ENCODE data around the gene TOMM22. TPM values are rescaled to one million over a fixed set of nuclear protein-coding genes. Genes with fewer than 3 reads are reported as not detected.

TOMM22 gene
- total and polyA plus RNA-seq, 2 donors (not counting 3 experiments of a cell fraction or from before 2014, with no cell fraction given), result 62.3 to 98.8 TPM

DNA sequence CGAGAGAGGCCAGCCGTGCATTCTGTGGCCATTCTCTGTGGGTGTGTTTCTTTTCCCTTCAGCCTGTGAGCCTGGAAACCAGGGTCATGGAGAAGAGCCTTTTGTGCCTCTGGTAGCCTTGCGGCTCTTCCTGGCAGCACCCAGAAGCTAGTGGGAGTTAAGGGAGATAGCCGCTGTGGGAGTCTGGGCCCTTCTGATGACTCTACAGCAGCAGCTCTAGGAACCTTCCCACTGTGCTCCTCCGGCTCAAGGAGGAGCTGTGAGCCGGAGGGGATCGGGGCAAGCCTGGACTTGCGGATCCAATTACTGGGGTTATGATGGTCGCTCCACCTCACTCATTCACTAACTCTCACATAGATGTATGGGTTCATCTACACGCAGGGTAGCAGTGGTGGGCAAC is 34.5 kb downstream of the TOMM22 start:
- H3K4me1 ChIP-seq (ENCODE audit: control insufficient read depth, extremely low read depth, insufficient read depth, low read length), result peaks cover 10% of the 10 kb centered on the region
- no peaks in the 10 kb centered on the region for H3K9me3 ChIP-seq (replicated peaks; ENCODE audit: control insufficient read depth, insufficient read depth, low read length)
- DNase-seq (ENCODE audit: low read depth, low spot score), result no peak
- no peak for TF ChIP-seq JUN (IDR thresholded peaks at IDR 0.05; ENCODE audit: borderline replicate concordance, insufficient read depth, insufficient read length, low read depth)
- TF ChIP-seq GATA2 (IDR thresholded peaks at IDR 0.05; ENCODE audit: insufficient read depth, insufficient read length, low read depth, low read length), result no peak
- TF ChIP-seq POLR2AphosphoS5 (IDR thresholded peaks at IDR 0.05; ENCODE audit: insufficient read depth, low read depth, low read length), result no peak
- no peak for TF ChIP-seq MYC (IDR thresholded peaks at IDR 0.05; ENCODE audit: low read depth, low read length)
- TF ChIP-seq, protein P1, sequence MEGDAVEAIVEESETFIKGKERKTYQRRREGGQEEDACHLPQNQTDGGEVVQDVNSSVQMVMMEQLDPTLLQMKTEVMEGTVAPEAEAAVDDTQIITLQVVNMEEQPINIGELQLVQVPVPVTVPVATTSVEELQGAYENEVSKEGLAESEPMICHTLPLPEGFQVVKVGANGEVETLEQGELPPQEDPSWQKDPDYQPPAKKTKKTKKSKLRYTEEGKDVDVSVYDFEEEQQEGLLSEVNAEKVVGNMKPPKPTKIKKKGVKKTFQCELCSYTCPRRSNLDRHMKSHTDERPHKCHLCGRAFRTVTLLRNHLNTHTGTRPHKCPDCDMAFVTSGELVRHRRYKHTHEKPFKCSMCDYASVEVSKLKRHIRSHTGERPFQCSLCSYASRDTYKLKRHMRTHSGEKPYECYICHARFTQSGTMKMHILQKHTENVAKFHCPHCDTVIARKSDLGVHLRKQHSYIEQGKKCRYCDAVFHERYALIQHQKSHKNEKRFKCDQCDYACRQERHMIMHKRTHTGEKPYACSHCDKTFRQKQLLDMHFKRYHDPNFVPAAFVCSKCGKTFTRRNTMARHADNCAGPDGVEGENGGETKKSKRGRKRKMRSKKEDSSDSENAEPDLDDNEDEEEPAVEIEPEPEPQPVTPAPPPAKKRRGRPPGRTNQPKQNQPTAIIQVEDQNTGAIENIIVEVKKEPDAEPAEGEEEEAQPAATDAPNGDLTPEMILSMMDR (IDR thresholded peaks at IDR 0.05; ENCODE audit: extremely low read depth in 1 of 2, insufficient read depth in 1 of 2, low read depth in 1 of 2, low read length in 2 of 2), result no peak
- no peak for TF ChIP-seq POLR2A (IDR thresholded peaks at IDR 0.05; ENCODE audit: low read depth, low read length)
- no peak for TF ChIP-seq EZH2 (IDR thresholded peaks at IDR 0.05; ENCODE audit: borderline replicate concordance, low read depth, low read length, severe bottlenecking)
- no peak for TF ChIP-seq FOS (IDR thresholded peaks at IDR 0.05; ENCODE audit: borderline replicate concordance, insufficient read depth, low read length)
- TF ChIP-seq, protein P2, sequence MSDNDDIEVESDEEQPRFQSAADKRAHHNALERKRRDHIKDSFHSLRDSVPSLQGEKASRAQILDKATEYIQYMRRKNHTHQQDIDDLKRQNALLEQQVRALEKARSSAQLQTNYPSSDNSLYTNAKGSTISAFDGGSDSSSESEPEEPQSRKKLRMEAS (IDR thresholded peaks at IDR 0.05; ENCODE audit: insufficient read depth, insufficient read length), result no peak
- H4K20me1 ChIP-seq (replicated peaks; ENCODE audit: control insufficient read depth, extremely low read depth, insufficient read depth, low read length), result no peaks in the 10 kb centered on the region
- ChIA-PET POLR2A (no interaction called here), CTCF (interaction anchor here (1.1 to 2.5 kb wide), 2 partner anchors 9 to 17 kb away, joined by 3 to 12 read pairs; no protein-coding TSS in a partner anchor)
- H2AFZ ChIP-seq (ENCODE audit: low read depth, low read length), result no peak overlapping the region
- intact Hi-C loops (cut with micrococcal nuclease), result no loop called here
- no peak overlapping the region for H3K4me2 ChIP-seq (ENCODE audit: insufficient read depth, low read length)
- no peak overlapping the region for H3K27ac ChIP-seq (ENCODE audit: insufficient read depth, low read depth, low read length)
- no peaks in the 10 kb centered on the region for H3K27me3 ChIP-seq (ENCODE audit: control insufficient read depth in 2 of 2, insufficient read depth in 2 of 2, low read length in 2 of 2)
- H3K79me2 ChIP-seq (ENCODE audit: control insufficient read depth, insufficient read depth, low read length), result peaks cover 43% of the 10 kb centered on the region
- no peak for FAIRE-seq
- no TSS peak for BruUV-seq (replicated peaks)
- H3K36me3 ChIP-seq (ENCODE audit: control insufficient read depth in 2 of 2, extremely low read depth in 1 of 2, insufficient read depth in 2 of 2, low read length in 2 of 2), result peaks cover 3 to 11% of the 10 kb centered on the region in 2 experiments
- no peaks in the 10 kb centered on the region for H3K9me1 ChIP-seq (replicated peaks; ENCODE audit: control insufficient read depth, extremely low read depth, insufficient read depth, low read length)
- H3K9ac ChIP-seq (replicated peaks; ENCODE audit: extremely low read depth, insufficient read depth, low read length), result no peak overlapping the region
- H3K4me3 ChIP-seq (replicated peaks in 1 of 3; ENCODE audit: insufficient read depth in 1 of 3, low read depth in 1 of 3, low read length in 3 of 3), result no peak overlapping the region
- dilution Hi-C loops (cut with MboI; ENCODE audit: extremely low pct_ligation_motif_present, low sequenced_read_pairs), result no loop called here

Data from endothelial cell of umbilical vein (primary cell).